Right ventricle myocardium superior (tissue), 1 donor: ENCODE data around the gene MCF2L2. TPM values are rescaled to one million over a fixed set of nuclear protein-coding genes. Genes with fewer than 3 reads are reported as not detected.
"Not testable (repeated sequence)": the region's sequence is repeated elsewhere in the genome, so short reads cannot be mapped to it uniquely, and the experiment has no call there.

Experiments
- ATAC-seq: fragments of 200-7000 bp; cut with Tn5 transposase; one replicate; pipeline ENCODE4 v1.9.1; 2020; ENCODE audit warnings: mild to moderate bottlenecking; ENCODE audit not compliant: poor library complexity
- DNase-seq: peaks from one replicate; pipeline ENCODE4 v3.0.0-alpha.2; 2020
- intact Hi-C: fragments of 100-400 bp; cut with DNase I; formaldehyde crosslinking; loops from one replicate; pipeline ENCODE4 v1.11.2; 2022
- total RNA-seq: library from RNA; stranded (reverse); fragmentation: NEBNext Ultra II Directional; extraction: Animal tissue kit (Norgen Biotek cat#: 25700); gene quantifications from one replicate; pipeline ENCODE4 v1.2.1, GENCODE V29; 2021
- donor health status: DM: no; HTN: yes; CAD: no; lungs with severe emphysema.

Gene MCF2L2
- total RNA-seq, 1 donor from 2014 or later, result 0.51 TPM

DNA sequence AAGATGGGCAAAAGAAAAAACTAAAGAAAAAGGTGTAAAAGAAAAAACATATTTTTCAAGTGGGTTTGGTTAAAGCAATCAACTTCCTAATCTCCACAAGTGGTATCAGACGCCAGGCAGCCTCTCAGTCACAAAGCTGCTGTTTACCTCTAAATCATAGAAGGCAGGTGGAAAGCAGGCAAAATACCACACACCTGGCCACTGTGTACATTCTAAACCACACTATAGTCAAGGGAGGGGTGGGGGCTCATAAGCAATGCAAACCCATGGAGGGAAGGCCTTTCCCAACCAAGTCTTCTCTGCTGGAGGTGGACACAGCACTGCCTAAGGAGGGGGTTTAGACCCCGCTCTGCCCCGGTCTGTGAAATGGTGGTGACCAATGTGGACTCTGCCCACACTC lies 50.4 kb downstream of the MCF2L2 start:
- ATAC-seq (no peak), DNase-seq (no peak)
- intact Hi-C loops, result no loop called here

- intact Hi-C loops, result no loop called here
- ATAC-seq (no peak), DNase-seq (no peak)
Measured at GRCh38 chr3:183377307-183377959, 51.0 kb downstream of the MCF2L2 start.

DNA sequence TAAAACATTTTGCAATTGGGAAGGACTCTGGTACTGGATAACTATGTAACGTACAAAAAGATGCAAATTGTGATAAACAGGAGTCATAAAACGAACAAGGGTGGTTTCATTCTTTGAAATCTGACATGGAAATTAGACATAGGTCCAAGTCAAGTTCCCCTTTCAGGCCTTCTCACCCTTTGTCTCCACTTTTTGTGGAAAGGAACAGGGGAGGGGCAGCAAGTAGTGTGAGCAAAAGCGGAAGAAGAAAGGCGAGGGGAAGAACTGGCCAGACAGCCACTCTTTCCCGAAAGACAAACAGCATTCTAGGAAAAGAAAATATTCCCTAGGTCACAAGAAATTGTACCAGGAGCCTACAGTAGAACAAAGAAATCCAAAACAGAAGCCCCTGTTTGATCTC lies 52.6 kb downstream of the MCF2L2 start:
- no peak for ATAC-seq
- intact Hi-C loops, result no loop called here
- no peak for DNase-seq

- DNase-seq, result no peak
- intact Hi-C loops, result no loop called here
- ATAC-seq, result no peak
Measured at GRCh38 chr3:183375337-183375736, 53.1 kb downstream of the MCF2L2 start.

- DNase-seq (no peak), ATAC-seq (no peak)
- intact Hi-C loops, result no loop called here
Measured at GRCh38 chr3:183372911-183373310, 55.5 kb downstream of the MCF2L2 start.

DNA sequence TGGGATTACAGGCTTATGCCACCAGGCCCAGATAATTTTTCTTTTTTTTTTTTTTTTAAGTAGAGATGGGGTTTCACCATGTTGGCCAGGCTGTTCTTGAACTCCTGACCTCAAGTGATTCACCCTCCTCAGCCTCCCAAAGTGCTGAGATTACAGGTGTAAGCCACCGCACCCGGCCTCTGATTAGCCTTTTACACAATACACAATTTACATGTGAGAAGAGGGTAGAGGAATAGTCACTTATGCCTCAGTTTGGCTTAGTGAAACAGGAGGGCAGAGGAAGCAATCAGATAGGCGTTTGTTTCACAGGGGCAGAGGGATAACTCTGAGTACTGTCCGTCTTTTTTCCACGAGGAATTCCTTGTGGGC lies 56.8 kb downstream of the MCF2L2 start:
- ATAC-seq, DNase-seq, intact Hi-C loops: not testable (repeated sequence)

DNA sequence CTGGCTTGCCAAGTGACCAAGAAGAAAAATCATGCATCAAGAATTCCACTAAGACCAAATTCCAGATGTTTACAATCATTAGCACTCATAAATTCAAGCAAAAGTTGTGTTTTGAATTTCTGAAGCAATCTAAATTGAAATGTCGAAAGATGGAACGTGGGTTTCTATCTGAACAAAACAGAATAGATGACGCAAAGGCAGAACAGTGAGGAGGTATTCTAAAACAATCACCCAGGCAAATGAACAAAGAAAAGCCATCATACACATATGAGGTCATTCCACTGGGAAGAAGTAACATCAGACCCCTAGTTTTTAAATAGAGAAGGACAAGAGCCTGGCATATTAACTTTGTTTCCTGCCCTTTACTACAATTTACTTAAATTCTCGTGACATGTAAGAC lies 58.0 kb downstream of the MCF2L2 start:
- intact Hi-C loops, result no loop called here
- DNase-seq, result no peak
- ATAC-seq, result no peak

DNA sequence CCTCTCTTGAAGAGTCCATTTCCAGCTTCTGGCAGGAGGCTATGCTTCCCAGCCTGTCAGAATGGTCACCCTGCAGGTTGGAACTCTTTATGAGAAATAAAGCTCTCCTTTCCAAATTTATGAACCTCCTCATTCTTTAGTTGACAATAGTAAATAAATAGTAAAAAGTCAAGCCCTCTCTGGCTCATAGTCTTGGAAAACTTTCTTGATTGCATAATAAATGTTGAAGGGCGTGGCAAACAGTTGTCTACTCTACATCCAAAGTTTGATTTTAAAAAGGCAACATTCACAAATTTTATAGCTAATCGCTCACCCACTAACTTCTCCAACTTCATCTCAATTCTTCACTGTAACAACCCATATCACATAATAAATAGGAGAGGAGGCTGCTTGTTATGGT lies 58.8 kb downstream of the MCF2L2 start:
- ATAC-seq (no peak), DNase-seq (no peak)
- intact Hi-C loops, result no loop called here

- intact Hi-C loops, result no loop called here
- DNase-seq (no peak), ATAC-seq (no peak)
Measured at GRCh38 chr3:183369117-183369516, 59.3 kb downstream of the MCF2L2 start.

DNA sequence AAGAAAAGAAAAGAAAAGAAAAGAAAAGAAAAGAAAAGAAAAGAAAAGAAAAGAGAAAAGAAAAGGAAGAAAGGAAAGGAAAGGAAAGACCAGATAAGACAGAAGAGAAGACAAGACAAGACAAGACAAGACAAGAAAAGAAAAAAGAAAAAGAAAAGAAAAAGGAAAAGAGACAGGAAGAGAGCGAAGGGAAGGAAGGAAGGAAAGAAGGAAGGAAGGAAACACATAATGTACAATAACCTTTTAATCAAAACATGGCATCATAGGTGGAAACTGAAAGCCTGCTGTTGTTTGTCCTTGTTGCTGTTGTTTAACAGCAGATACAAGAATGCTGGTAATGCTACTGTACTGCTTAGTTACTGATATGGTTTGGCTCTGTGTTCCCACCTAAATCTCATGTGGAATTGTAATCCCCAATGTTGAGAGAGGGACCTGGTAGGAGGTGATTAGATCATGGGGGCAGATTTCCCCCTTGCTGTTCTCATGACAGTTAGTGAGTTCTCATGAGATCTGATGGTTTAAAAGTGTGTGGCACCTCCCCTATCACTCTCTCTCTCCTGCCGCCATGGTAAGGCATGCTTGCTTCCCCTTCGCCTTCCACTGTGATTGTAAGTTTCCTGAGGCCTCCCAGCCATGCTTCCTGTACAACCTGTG lies 67.3 kb downstream of the MCF2L2 start:
- no peak for ATAC-seq
- no peak for DNase-seq
- intact Hi-C loops, result no loop called here

- DNase-seq (no peak), ATAC-seq (no peak)
- intact Hi-C loops, result no loop called here
Measured at GRCh38 chr3:183359036-183359435, 69.4 kb downstream of the MCF2L2 start.

DNA sequence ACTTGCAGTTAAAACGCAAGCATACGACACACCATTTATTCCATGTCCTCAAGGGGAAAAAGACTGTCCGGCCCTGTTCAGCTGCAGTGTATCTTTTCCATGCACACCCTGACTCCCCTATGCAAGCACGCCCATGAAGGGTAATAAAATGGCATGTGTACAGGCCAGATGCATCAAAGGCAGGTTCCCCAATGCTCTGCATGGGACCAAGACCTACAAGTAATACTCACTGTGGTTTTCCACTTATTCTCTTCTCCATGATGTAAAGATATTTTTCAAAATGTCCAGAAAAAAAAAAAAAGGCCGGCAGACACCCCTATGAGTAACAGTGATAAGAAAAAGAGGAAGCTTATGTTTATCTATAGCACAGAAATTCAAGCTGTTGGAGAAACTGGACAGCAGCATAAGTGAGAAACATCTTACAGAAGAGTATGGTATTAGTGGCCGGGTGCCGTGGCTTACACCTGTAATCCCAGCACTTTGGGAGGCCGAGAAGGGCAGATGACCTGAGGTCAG lies 70.8 kb downstream of the MCF2L2 start:
- intact Hi-C loops, result no loop called here
- DNase-seq (no peak), ATAC-seq (no peak)

DNA sequence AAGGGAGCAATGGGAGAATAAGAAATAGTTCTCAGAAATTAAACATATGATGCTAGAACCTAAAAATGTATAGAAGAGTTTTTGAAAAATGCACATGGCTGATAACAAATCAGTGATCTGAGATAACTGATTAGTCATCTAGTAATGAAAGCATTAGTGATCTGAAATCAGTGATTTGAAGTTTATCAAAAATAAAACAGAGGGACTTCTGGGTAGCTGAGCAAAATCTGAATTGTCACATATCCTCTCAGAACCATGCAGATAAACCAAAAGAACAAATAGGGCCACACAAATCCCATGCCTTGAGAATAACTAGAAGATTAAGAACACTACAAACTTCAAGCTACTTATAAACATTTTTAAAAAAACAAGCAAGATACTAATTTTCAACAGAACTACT lies 71.5 kb downstream of the MCF2L2 start:
- DNase-seq (no peak), ATAC-seq (no peak)
- intact Hi-C loops, result no loop called here

- intact Hi-C loops, result no loop called here
- ATAC-seq (no peak), DNase-seq (no peak)
Measured at GRCh38 chr3:183354874-183355273, 73.5 kb downstream of the MCF2L2 start.

DNA sequence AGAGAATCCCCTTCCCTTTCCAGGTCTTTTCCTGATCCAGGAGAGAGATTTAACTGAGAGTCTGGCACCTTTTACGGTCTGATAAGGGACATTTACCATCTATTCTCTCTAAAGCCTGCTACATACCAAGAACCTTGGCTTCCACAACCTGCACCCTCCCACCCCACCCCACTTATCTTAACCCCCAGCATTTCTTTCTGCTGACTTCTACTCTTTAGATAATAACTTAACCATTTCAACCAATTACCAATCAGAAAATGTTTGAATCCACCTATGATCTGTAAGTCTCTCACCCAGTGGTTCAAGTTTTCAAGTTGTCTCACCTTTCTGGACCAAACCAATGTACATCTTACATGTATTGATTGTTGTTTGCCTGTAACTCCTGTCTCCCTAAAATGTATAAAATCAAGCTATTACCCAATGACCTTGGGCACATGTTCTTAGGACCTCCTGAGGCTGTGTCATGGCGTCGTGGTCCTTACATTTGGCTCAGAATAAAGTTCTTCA lies 74.0 kb downstream of the MCF2L2 start:
- ATAC-seq, result no peak
- intact Hi-C loops, result no loop called here
- DNase-seq, result no peak

GRCh38 chr3:183353421-183353820 lies 75.0 kb downstream of the MCF2L2 start:
- intact Hi-C loops, result no loop called here
- ATAC-seq (no peak), DNase-seq (no peak)

DNA sequence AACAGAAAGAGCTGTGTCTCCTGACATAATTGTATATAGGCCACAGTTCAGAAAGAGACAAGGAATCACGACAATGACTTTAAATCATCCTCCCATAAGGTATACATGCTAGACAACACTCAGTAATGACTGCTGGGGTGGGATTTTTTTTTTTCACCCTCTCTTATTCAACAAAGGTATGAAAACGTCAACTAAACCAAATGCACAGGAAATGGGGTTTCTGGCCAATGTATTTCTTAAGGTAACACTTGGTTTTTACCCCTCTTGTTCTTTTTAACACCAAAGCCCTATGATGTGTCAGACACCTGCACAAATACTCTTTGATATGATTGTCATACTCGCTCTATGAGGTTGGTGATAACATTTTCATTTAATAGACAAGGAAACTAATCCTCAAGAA lies 78.3 kb downstream of the MCF2L2 start:
- DNase-seq (no peak), ATAC-seq (no peak)
- intact Hi-C loops, result no loop called here

GRCh38 chr3:183349421-183350157 lies 78.8 kb downstream of the MCF2L2 start:
- intact Hi-C loops, result no loop called here
- DNase-seq (no peak), ATAC-seq (no peak)

GRCh38 chr3:183342824-183343223 lies 85.6 kb downstream of the MCF2L2 start:
- no peak for DNase-seq
- intact Hi-C loops, result no loop called here

More at GRCh38 chr3:183342824-183343223, 85.6 kb downstream of the MCF2L2 start:
- no peak for ATAC-seq
